Rectal smooth muscle tissue (tissue), 1 donor: ENCODE data around the gene FAM47B.

ENCODE experiments used
- H3K27ac ChIP-seq: one replicate; pipeline ENCODE4 v1.7.0; 2013; ENCODE audit warnings: low read depth, low read length, inconsistent platforms
- H3K27me3 ChIP-seq: one replicate; pipeline ENCODE4 v1.7.0; 2013; ENCODE audit warnings: low read length; ENCODE audit not compliant: control insufficient read depth, insufficient read depth
- H3K36me3 ChIP-seq: one replicate; pipeline ENCODE4 v1.7.0; 2013; ENCODE audit warnings: low read length; ENCODE audit not compliant: control insufficient read depth, insufficient read depth
- H3K4me1 ChIP-seq: one replicate; pipeline ENCODE4 v1.7.0; 2013; ENCODE audit warnings: low read length; ENCODE audit not compliant: control insufficient read depth, insufficient read depth
- H3K4me3 ChIP-seq: one replicate; pipeline ENCODE4 v1.7.0; 2013; ENCODE audit warnings: low read length
- H3K9ac ChIP-seq: one replicate; pipeline ENCODE4 v1.7.0; 2013; ENCODE audit warnings: low read length

The FAM47B gene

GRCh38 chrX:34961662-34962061 lies 19.1 kb downstream of the FAM47B start:
- no peaks in the 10 kb centered on the region for H3K4me1 ChIP-seq
- H3K27ac ChIP-seq, result no peak overlapping the region
- H3K36me3 ChIP-seq, result no peaks in the 10 kb centered on the region
- H3K27me3 ChIP-seq, result no peaks in the 10 kb centered on the region
- H3K4me3 ChIP-seq, result no peak overlapping the region
- no peak overlapping the region for H3K9ac ChIP-seq

GRCh38 chrX:34972206-34972605 lies 29.6 kb downstream of the FAM47B start:
- Histone ChIP-seq H3K27me3 (no peaks in the 10 kb centered on the region), H3K4me3 (no peak overlapping the region), H3K9ac (no peak overlapping the region), H3K36me3 (no peaks in the 10 kb centered on the region), H3K4me1 (no peaks in the 10 kb centered on the region), H3K27ac (no peak overlapping the region)

- Histone ChIP-seq H3K27me3 (no peaks in the 10 kb centered on the region), H3K4me3 (no peak overlapping the region), H3K4me1 (no peaks in the 10 kb centered on the region), H3K9ac (no peak overlapping the region), H3K27ac (no peak overlapping the region), H3K36me3 (no peaks in the 10 kb centered on the region)
Observed at GRCh38 chrX:34978171-34978570, 35.6 kb downstream of the FAM47B start.

GRCh38 chrX:34987646-34988045 lies 45.0 kb downstream of the FAM47B start:
- Histone ChIP-seq H3K27ac (no peak overlapping the region), H3K4me1 (no peaks in the 10 kb centered on the region), H3K27me3 (no peaks in the 10 kb centered on the region), H3K4me3 (no peak overlapping the region), H3K9ac (no peak overlapping the region), H3K36me3 (no peaks in the 10 kb centered on the region)
